Stimulated activated CD8-positive, alpha-beta memory T cell treated with anti-CD3 and anti-CD28 coated beads, Interleukin-2, amount 100 ng/mL, for 1 hour (primary cell): ENCODE measurements around the gene LAMA3.

Source experiments
- DNase-seq, 2 donors: peaks; one replicate each; pipeline ENCODE4 v3.0.0-alpha.2; 2020; ENCODE audit warnings: low read depth in 2 of 2

LAMA3 gene

GRCh38 chr18:23669804-23670405 lies 19.3 kb upstream of the LAMA3 start:
- DNase-seq: no peak

GRCh38 chr18:23671564-23671963 lies 17.7 kb upstream of the LAMA3 start:
- no peak for DNase-seq

- no peak for DNase-seq
Measured at GRCh38 chr18:23673725-23674124, 15.5 kb upstream of the LAMA3 start.

- DNase-seq: no peak
Measured at GRCh38 chr18:23675236-23675635, 14.0 kb upstream of the LAMA3 start.

GRCh38 chr18:23675896-23676295 lies 13.4 kb upstream of the LAMA3 start:
- no peak for DNase-seq

GRCh38 chr18:23682045-23682444 lies 7.2 kb upstream of the LAMA3 start:
- no peak for DNase-seq

GRCh38 chr18:23682472-23682871 lies 6.8 kb upstream of the LAMA3 start:
- DNase-seq: no peak

- no peak for DNase-seq
Measured at GRCh38 chr18:23683155-23683554, 6.1 kb upstream of the LAMA3 start.

GRCh38 chr18:23683671-23684070 lies 5.6 kb upstream of the LAMA3 start:
- no peak for DNase-seq

- DNase-seq: no peak
Measured at GRCh38 chr18:23684515-23685197, 4.6 kb upstream of the LAMA3 start.

- no peak for DNase-seq
Measured at GRCh38 chr18:23688528-23688927, 725 bp upstream of the LAMA3 start.

GRCh38 chr18:23689616-23690504 lies 607 bp downstream of the LAMA3 start:
- no peak for DNase-seq

- DNase-seq: no peak
Measured at GRCh38 chr18:23690505-23691068, 1.3 kb downstream of the LAMA3 start.

GRCh38 chr18:23693846-23694245 lies 4.6 kb downstream of the LAMA3 start:
- DNase-seq: no peak

- DNase-seq: no peak
Measured at GRCh38 chr18:23694637-23695430, 5.6 kb downstream of the LAMA3 start.

GRCh38 chr18:23701017-23701416 lies 11.8 kb downstream of the LAMA3 start:
- DNase-seq: no peak

GRCh38 chr18:23701544-23702064 lies 12.4 kb downstream of the LAMA3 start:
- DNase-seq: no peak

- DNase-seq: no peak
Measured at GRCh38 chr18:23702606-23703005, 13.4 kb downstream of the LAMA3 start.

GRCh38 chr18:23703057-23703986 lies 14.1 kb downstream of the LAMA3 start:
- no peak for DNase-seq

- DNase-seq: no peak
Measured at GRCh38 chr18:23703987-23704384, 14.7 kb downstream of the LAMA3 start.
